GM19328 (cell line): ENCODE results near the gene EFCAB10.

Source experiments
- ATAC-seq: cut with Tn5 transposase; IDR thresholded peaks from one replicate; pipeline ENCODE4 v1.9.1; 2021; ENCODE audit warnings: mild to moderate bottlenecking, moderate library complexity; ENCODE audit not compliant: unreplicated experiment

Gene EFCAB10, protein sequence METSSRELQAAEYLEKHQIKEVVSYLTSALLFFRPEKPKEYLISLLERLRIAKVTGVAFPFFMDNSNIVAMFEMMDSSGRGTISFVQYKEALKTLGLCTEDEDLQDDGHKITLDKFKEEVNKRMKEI

GRCh38 chr7:105581066-105581811 lies at the start of gene EFCAB10:
TSS of gene EFCAB10 (minus strand) at chr7:105581493. CDS start at chr7:105581463, 30 bp downstream.
- peak; percentile 78 for ATAC-seq

DNA sequence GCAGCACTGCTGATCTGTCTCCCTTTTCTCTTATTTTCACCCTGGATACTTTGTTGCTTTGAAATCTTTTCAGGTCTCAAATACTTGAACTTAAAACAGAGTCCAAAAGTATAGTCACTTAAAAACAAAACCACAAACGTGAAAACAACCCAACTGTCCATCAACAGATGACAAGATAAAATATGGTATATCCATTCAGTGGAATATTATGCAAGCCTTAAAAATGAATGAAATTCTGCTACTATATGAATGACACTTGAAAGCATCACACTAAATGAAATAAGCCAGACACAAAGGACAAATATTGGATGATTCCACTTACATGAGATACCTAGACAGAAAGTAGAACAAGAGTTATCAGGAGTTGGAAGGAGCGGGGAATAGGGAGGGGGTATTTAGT lies 44.7 kb upstream of the EFCAB10 start:
- no peak for ATAC-seq

DNA sequence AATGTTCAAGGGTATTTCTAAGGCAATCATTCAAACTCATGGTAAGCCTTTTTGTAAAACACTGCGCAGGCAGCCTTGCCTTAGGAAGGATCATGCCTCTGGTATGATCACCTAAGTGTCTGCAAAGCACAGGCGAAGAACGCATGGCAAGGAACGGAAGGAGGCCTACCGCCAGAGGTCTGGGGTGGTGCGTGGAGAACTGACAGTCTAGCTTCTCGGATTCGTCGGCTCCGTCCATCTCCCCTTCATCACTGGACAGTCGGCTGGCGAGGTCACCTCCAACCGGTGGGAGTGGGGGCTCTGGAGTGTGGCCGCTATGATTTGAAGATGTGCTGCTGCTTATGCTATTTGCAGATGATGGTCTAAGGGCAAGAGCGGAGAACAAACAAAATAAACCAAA lies 42.6 kb upstream of the EFCAB10 start:
- ATAC-seq = no peak

- no peak for ATAC-seq
Observed at GRCh38 chr7:105623378-105623777, 42.1 kb upstream of the EFCAB10 start.

- no peak for ATAC-seq
Observed at GRCh38 chr7:105622106-105622731, 40.9 kb upstream of the EFCAB10 start.

GRCh38 chr7:105621617-105622016 lies 40.3 kb upstream of the EFCAB10 start:
- no peak for ATAC-seq

GRCh38 chr7:105621176-105621575 lies 39.9 kb upstream of the EFCAB10 start:
- no peak for ATAC-seq

GRCh38 chr7:105619590-105619989 lies 38.3 kb upstream of the EFCAB10 start:
- ATAC-seq = no peak

DNA sequence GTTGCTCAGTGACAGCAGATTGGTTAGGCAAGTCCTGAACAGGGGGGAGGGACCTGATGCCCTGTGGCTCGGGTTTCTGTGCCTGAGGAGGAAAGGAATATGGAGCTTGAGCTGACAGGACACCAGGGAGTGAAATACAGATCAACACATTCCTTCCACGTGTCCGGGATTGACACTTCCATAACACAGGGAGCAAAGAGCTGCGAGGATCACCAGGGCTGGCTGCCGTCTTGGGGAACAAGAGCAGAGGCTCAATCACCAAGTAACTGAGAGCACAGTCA lies 36.7 kb upstream of the EFCAB10 start:
- no peak for ATAC-seq

DNA sequence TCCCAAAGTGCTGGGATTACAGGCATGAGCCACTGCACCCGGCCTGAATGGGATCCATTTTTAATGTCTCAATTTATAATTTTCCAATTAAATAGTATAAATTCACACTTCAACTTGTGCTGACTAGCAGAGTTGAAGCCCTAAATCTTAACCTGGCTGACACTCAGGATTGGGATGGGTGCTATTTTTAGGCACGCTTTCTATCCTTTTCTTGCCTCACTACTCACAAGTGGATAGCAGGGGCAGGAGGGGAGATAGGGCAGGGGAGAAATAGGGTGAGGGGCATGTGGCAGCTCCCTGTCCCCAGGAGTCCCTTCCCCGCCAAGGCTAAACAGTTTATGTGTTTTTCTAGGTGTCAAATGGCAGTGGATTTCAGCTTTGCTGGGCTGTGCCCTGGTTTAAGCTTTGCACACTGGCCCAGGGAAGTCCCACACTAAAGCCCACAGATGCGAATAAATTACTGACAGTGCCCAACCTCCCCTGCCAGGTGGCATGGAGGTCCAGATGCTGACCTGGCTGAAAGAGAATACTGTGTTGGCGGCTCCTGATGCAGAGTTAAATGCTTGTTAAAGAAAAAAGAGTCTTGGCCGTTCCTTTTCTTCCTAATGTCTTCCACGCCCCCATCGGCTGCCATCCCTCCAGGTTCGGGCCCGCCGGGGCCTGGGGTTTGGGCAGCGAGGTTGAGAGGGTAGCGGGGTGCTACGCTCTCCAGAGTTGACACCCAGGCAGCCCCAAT lies 36.2 kb upstream of the EFCAB10 start:
- no peak for ATAC-seq

DNA sequence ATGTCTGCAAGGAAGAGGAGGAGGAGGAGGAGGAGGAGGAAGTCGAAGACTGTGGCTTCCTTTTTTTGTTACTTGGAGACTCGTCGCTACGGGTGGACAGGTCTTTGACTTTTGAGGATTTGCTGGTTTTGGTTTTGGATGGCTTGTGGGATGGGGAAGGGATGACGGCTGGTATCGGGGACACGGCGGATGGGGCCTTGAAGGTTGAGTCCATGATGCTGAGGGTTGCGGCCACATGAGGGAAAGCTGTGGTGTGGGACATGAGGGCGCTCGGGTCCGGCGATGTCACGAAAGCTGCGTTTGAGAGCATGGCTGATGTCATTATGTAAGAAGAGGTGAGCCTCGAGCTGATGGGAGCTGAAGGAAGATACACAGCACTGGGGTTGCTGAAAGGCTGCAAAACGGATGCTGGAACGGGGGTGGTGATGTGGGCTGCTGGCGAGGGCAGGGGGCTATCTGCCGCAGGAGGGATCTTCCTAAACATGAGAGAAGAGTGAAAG lies 33.1 kb upstream of the EFCAB10 start:
- no peak for ATAC-seq

- no peak for ATAC-seq
Observed at GRCh38 chr7:105613611-105614330, 32.5 kb upstream of the EFCAB10 start.

DNA sequence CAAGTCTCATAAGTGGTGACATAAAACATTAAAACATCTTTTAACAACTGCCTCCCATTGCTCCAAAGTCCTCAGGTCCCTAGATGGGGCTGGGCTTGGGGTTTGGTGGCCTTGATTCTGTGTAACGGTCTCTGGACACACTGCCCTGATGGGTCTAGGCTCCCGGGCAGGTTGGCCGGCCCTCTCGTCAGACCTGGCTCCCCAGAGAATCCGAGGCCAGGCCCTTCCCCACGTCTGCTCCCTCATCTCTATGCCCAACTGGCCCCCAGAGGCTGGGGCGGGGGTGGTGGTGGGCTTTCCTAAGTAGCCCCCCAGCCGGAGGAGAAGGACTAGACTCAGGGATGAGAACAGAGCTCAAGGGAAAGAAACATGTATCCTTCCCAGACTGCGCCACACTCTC lies 31.5 kb upstream of the EFCAB10 start:
- no peak for ATAC-seq

DNA sequence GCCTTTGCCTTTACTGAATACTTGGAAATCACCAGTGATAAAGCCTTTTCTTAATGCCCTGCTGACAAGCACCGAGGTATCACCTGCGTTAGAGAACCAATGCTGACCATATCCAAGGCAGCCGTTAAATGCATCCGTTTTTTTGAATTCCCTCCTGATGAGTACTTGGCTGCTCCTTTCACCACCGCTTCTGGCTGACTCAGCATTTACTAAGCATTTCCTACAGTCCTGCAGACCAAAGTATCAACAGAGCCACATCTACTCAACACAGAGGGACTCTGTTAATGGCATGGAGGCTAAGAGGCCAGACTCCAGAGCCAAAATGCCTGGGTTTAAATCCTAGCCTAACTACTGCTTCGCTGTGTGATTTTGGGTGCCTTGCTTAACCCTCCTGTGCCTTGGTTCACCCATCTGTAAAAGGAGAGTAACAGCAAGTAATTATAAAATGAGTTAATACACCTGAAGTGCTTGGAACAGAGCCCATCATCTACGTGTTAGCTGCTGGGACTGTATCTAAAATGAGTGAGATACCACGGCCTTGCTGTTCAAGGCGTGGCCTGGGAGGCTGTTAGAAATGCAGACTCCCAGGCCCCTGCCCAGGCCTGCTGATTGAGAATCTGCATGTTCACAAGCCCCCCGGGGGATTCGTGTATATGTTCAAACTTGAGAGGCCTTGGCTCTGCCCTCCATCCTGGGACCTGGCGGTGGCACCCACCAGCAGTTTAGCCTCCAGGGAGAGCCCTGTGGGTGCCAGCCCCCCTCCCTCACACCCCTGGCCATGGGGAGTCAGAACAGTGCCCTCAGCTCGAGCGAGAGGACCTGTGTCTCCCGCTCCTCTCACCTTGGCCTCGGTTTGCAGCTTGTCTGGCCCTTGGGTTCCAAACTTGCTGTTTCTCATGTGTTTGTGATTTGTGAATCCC lies 30.8 kb upstream of the EFCAB10 start:
- no peak for ATAC-seq

GRCh38 chr7:105610165-105610930 lies 29.1 kb upstream of the EFCAB10 start:
- ATAC-seq = no peak

DNA sequence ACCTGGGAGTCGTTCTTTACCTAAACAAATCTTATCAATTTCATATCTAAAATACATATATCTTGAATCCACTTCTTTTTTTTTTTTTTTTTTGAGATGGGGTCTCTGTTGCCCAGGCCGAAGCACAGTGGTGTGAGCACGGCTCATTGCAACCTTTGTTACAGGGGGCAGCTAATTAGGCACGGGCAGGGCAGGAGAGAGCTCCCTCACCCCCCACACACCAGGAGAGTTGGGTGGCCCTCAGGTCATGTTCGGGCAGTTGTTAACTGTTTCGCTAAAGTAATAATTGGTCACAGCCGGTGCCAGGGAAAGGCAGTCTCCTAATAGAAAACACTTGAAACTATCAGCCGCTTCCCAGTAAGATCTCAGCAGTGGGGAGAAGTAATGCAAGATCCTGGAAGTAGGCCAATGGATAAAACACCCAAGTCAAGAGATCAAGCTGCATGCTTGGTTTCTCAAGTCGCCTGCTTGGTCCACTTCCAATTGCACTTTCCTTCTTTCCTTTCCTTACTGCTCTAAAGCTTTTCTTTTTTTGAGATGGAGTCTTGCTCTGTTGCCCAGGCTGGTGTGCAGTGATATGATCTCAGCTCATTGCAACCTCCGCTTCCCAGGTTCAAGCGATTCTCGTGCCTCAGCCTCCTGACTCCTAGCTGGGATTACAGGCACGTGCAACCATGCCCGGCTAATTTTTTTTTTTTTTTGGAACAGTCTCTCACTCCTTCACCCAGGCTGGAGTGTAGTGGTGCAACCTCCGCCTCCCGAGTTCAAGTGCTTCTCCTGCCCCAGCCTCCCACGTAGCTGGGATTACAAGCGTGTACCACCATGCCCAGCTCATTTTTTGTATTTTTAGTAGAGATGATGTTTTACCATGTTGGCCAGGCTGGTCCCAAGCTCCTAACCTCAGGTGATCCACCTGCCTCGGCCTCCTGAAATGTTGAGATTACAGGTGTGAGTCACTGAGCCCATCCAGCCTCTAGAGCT lies 21.3 kb upstream of the EFCAB10 start:
- ATAC-seq = no peak

GRCh38 chr7:105600720-105601550 lies 19.6 kb upstream of the EFCAB10 start:
- no peak for ATAC-seq
